HG02885 (cell line): ENCODE measurements around the gene C5orf46.
"Not testable (repeated sequence)": the region's sequence is repeated elsewhere in the genome, so short reads cannot be mapped to it uniquely, and the experiment has no call there.

Experiments used
- ATAC-seq: cut with Tn5 transposase; IDR thresholded peaks from one replicate; pipeline ENCODE4 v1.9.1; 2021; ENCODE audit warnings: mild to moderate bottlenecking; ENCODE audit not compliant: unreplicated experiment, poor library complexity

The C5orf46 gene

GRCh38 chr5:147898875-147899401 is 7.4 kb downstream of the C5orf46 start:
- no peak for ATAC-seq

DNA sequence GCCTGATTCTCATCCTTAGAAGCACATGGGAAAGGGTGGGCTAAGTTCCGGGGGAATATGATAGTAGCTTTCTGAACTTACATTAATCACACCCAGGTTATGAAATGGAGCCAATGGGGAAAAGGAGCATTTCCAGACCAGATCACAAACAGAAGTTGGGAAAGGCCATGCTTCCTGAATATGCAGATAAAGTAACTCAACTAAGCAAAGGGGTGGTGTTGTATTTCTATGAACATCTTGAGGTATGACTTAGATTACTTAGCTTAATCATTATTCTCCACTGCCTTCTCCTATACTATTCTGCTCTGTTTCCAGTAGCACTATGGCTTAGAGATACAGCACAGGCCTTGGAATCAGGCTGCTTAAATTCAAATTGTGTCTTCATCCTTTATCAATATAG is 10.5 kb downstream of the C5orf46 start:
- no peak for ATAC-seq

DNA sequence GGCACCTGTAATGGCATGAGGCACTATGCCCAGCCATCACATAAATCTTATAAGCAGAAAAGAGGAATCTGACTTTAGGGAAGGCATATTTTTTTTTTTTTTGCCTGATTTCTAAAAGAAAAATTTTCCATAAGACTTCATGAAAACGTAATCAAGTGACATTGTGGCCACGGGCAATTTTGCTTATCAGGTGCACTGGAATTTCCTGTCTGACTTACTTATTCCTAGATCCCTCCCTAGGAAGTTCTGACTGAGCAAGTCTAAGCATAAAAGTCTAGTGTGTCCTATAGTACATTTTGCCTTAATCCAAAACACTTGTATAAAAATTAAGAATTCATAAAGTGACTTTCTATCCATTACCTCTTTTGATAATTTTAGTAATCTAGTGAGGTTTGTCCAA is 12.5 kb downstream of the C5orf46 start:
- ATAC-seq, result no peak

- ATAC-seq, result no peak
Measured at GRCh38 chr5:147892696-147893296, 13.5 kb downstream of the C5orf46 start.

- ATAC-seq, result no peak
Measured at GRCh38 chr5:147887930-147888329, 18.4 kb downstream of the C5orf46 start.

- ATAC-seq, result peak; percentile 41
Measured at GRCh38 chr5:147887026-147887627, 19.2 kb downstream of the C5orf46 start.

- ATAC-seq, result no peak
Measured at GRCh38 chr5:147882586-147883313, 23.6 kb downstream of the C5orf46 start.

- no peak for ATAC-seq
Measured at GRCh38 chr5:147880487-147880886, 25.9 kb downstream of the C5orf46 start.

- no peak for ATAC-seq
Measured at GRCh38 chr5:147879784-147880183, 26.6 kb downstream of the C5orf46 start.

DNA sequence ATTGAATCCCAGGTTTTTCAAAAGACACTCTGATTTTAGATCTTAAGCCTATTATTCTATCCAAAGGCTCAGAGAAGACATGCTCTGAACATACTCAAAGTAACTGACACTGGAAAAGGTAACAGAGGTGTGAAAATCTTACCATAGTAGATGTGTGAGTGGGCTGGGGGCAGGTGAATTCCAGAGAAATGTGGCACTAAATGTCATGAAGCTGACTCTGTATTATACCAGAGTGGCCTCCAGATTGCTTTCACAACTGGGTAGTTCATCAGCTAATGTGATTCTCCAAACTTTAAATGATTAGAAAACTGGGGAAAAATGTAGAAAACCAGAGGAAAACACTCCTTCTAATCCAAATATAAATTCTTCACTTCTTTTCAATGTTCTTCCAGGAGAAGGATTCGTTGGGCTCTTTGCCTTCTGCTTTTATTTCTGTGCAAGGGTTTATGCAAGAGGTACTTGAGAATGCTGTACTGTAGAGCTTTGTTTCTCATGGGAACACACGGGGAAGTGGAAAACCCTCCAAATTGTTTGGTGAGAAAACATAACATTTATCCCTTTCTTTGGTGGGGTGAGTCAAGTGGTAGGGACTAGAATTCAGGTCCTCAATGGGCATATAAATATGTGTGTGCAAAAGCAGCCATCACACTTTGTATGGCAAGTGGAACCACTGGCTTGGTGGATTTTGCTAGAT is 28.1 kb downstream of the C5orf46 start, which contains the start of gene SCGB3A2:
TSS of gene SCGB3A2 (plus strand) at position 646 of the 694 bp plus-strand sequence. CDS start 93 bp downstream, outside the sequence.
- ATAC-seq, result no peak

DNA sequence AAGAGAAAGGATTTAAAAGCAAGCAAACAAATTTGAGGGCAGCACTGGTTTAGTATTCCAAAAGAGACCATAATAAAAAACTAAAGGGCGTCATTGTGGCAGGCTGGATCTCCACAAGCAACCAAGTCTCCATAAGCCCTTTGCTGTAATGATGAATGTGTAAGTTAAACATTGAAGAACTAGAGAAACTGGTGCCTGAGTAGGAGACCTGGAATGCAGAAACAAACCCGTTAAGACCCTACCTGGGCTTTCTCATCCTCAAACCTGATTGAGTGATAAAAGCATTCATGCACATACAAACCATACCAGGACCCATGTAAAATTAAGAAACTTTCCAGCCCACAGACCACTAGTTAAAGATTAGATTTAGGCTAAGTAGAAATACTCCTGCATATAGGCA is 29.7 kb downstream of the C5orf46 start:
- no peak for ATAC-seq

- no peak for ATAC-seq
Measured at GRCh38 chr5:147876141-147876540, 30.2 kb downstream of the C5orf46 start.

- ATAC-seq, result no peak
Measured at GRCh38 chr5:147874910-147875367, 31.4 kb downstream of the C5orf46 start.

- ATAC-seq, result not testable (repeated sequence)
Measured at GRCh38 chr5:147874118-147874875, 32.0 kb downstream of the C5orf46 start.

DNA sequence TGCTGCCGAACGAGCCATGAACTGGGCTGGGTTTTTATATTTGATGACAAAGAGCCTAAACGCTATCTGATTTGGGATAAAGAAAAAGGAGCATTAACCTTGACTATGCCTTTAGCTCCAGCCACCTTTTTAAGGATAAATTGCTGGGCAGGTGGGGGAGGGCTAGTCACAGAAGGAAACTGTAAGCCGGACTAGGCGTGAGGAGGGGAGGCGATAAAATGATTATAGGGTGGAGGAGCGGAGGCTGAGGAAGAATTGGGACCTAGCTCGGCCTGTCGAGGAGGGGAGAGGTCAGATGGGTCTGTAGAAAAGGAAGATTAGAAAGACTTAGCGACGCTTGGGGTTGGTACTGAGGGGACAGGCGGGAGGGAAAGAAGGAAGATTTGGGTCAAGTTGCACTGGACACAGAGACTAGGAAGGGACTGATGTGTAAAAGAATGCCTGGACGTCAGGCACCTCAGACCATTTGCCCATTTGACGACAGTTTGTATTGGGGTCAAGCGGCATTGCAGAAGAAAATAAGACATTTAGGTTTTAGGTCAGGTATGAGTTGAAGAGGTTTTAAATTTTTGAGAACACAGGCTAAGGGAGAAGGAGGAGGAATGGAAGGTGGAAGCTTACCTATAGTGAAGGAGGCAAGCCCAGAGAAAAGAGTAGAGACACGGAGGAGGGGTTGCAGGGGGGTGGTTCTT is 33.4 kb downstream of the C5orf46 start:
- not testable (repeated sequence) for ATAC-seq

GRCh38 chr5:147871980-147872549 is 34.3 kb downstream of the C5orf46 start:
- not testable (repeated sequence) for ATAC-seq

- ATAC-seq, result not testable (repeated sequence)
Measured at GRCh38 chr5:147869892-147870291, 36.4 kb downstream of the C5orf46 start.

GRCh38 chr5:147869112-147869511 is 37.2 kb downstream of the C5orf46 start:
- no peak for ATAC-seq
